IPS DF 19.7 (cell line): ENCODE results near the gene SPINT2.
"Not testable (repeated sequence)": the region's sequence is repeated elsewhere in the genome, so short reads cannot be mapped to it uniquely, and the experiment has no call there.

ENCODE experiments used
- DNase-seq: peaks from one replicate; pipeline ENCODE4 v3.0.0-alpha.2; 2013; ENCODE audit warnings: low read depth, low spot score

Gene SPINT2

DNA sequence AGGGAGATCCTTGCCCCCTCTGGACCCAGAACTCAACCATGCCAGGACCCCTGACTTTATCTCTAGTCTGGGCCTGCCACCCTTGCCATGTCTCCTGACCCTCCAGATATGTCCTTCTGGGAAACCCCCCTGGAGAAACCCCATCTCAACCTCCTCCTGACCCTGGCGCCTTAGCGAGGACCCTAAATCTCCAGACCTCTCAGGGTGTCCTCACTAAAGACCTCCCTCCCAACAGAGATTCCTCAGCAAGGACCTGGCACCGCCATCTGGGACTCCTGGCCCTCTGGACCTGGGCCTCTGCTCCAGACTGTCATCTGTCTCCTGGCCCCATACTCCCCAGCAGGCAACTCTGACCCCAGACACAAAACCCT is 56.6 kb downstream of the SPINT2 start:
- no peak for DNase-seq

DNA sequence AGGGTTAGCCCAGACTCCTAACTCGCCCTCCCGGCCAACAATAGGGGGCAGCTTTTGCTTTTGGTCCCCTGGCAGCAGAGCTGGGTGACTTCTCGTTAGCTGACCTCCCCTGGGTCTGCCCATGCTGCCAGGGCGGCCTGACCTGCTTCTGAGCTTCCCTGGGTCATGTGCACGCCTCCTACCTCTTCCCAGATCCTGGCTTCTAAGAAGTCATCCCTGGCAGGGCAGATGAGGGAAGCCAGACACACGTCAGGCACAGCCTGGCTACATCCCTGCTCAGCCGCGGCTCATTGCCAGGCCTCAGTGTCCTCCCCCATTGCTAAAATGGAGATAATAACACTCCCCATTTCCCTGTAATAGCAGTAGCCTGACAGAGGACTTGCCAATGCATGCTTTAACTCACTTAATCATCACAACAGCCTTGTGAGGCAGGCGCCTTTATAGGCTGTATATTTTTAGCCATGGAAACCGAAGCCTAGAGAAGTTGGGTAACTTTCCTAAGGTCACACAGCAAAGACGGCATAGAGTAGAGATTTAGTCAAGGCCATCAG is 57.3 kb downstream of the SPINT2 start:
- no peak for DNase-seq

DNA sequence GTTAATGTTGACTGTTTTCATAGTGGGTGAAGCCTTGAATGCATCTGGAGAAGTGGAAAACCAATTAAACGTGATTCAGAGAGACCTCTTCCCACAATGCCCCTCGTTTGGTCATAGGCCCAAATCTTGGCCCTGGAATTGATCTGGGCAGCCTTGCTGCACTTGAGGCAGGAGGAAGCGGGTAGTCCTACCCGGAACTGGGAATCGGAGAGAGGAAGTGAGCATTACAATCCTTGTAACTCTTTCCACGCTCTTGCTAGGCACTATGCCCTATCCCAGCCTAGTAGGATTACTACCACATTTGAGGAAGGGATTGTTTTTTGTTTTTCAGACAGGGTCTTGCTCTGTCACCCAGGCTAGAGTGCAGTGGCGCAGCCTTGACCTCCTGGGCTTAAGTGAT is 58.9 kb downstream of the SPINT2 start:
- DNase-seq, result no peak

DNA sequence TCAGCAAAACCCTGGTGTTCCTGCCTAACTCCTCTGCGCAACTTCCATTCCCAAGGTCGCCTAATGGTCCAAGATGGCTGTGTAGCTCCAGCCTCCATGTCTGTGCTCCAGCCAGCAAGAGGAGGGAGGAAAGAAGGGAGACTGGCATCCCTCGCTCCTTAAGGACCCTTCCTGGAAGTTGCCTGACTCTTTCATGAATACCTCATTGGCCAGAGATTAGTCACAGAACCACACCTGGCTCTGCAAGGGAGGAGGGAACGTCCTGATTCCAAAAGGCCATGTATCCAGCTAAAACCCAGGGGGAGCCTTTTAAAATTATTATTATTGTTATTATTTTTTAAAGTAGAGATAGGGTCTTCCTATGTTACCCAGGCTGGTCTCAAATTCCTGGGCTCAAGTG is 60.1 kb downstream of the SPINT2 start:
- DNase-seq, result no peak

DNA sequence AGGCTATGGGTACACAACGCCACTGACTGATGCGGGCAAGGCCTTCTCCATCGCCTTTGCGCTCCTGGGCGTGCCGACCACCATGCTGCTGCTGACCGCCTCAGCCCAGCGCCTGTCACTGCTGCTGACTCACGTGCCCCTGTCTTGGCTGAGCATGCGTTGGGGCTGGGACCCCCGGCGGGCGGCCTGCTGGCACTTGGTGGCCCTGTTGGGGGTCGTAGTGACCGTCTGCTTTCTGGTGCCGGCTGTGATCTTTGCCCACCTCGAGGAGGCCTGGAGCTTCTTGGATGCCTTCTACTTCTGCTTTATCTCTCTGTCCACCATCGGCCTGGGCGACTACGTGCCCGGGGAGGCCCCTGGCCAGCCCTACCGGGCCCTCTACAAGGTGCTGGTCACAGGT is 62.2 kb downstream of the SPINT2 start:
- DNase-seq, result no peak

DNA sequence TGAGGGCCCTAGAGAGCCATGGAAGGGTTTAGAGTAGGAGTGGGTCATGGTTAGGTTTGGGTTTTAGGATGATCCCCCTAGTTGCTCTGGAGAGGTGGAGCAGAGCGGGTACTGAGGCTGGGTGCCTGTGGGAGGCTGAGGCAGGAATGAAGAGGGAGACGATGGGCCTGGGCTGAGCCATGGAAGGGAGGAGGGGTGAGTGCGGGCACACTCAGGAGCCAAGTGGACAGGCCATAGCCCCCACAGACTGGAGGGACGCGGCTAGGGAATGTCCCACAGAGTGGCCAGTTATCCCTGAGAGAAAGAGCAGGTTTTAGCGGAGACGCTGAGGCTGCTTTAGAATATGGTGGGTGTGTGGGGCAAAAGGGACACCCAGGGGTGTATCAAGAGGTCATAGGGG is 65.3 kb downstream of the SPINT2 start:
- no peak for DNase-seq

DNA sequence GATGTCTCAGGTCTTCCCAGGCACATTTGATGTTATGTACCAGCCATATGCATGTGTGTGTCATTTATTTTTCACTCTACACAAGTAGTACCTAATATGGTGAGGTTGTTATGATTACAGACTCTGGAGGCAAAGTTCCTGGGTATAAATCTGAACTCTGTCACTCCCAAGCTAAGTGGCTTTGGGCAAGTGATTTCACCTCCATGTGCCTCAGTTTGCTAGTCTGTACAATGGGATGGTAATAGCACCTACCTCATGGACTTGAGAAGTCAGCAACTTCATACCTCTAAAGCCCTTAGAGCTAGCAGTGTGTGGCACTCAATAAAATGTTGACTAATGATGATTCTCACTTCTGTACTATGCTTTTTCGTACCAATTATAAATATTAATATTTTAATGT is 67.4 kb downstream of the SPINT2 start:
- no peak for DNase-seq

DNA sequence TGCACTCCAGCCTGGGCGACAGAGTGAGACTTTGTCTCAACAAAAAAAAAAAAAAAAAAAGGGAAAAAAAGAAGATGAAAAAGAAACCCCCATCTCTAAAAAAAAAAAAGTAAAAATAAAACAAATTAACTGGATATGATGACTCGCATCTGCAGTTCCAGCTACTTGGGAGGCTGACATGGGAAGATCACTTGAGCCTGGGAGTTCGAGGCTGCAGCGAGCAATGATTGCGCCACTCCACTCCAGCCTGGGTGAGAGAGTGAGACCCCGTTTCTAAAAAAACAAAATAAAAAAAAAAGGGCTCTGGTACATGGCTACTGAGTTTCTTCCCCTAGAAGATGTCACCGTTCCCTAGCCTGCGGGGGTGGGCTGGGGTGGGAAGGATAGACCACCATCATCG is 68.9 kb downstream of the SPINT2 start:
- DNase-seq, result no peak

DNA sequence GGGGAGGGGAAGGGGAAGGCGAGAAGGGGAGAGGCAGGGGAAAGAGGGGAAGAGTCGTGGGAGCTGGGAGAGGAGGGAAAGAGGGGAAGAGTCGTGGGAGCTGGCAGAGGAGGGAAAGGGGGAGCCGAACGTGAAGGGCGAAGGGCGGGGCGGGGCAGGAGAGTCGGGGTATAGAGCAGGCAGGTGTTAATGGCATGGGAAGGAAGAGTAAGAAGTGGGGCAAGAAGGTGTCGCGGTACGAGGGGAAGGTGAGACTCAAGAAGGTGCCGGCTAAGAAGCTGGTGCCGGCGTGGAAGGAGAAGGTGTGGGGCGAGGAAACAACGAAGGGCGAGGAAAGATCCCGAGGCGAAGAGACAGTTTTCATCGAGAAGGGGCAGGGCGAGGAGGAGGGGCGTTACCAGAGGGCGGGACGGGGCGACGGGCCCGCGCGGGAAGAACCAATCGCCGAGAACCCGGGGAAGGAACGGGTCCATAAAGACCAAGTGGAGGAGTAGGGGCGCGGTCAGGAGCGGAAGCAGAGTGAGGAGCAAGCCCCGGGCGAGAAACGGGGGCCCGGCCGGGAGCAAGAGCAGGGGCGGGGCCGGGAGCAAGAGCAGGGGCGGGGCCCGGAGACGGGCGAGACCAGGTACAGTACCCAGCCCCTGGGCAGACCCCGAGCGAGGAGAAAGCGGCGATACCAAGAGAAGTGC is 71.7 kb downstream of the SPINT2 start:
- no peak for DNase-seq

DNA sequence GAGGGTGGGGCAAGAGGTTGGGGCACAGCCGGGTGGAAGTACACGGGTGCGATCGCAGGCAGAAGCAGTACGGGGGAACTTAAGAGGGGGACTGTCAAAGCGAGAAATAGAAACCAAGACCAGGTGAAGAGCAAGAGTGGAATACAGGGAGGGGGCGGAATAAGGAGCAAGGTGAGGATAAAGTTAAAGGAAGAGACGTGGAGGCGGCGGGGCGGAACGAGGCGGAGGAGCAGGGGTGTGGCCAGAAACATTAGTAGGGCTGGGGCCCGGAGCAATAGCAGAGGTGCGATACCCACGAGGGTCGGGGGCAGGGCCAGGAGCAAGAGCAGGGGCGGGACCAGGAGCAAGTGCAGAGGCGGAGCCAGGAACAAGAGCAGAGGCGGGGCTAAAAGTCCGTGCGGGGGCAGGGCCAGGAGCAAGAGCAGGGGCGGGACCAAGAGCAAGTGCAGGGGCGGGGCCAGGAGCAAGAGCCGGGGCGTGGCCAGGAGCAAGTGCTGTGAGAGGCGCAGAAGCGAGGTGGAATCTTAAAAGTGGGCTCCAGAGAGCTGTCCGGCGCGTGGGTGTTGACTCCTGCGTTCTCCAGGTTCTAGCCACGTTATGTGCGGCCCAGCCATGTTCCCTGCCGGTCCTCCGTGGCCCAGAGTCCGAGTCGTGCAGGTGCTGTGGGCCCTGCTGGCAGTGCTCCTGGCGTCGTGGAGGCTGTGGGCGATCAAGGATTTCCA is 72.4 kb downstream of the SPINT2 start:
- DNase-seq, result no peak

DNA sequence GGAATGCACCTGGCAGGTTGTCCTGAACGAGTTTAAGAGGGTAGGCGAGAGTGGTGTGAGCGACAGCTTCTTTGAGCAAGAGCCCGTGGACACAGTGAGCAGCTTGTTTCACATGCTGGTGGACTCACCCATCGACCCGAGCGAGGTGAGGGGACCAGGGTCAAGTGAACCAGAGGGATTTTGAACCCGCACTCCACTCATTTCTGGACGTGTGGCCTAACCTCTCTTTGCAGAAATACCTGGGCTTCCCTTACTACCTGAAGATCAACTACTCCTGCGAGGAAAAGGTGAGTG is 72.9 kb downstream of the SPINT2 start:
- no peak for DNase-seq

DNA sequence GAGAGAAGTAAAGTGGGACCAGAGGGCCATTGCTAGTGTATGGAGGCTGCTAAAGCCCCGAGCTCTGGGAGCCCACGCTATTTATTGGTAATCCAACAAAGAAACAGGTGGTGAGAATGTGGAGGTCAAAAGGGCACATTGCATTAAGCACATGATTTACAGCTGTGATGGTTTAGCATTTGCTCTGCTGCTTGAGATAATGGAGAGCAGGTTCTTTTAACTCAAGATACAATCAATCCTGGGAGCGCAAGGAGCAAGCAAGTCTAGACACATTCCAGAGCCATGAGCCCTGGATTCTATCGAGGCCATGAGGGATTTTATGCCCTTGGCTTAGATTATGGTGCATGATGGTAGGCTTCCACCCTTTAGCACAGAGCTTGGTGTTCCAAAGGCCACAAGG is 74.6 kb downstream of the SPINT2 start:
- not testable (repeated sequence) for DNase-seq

DNA sequence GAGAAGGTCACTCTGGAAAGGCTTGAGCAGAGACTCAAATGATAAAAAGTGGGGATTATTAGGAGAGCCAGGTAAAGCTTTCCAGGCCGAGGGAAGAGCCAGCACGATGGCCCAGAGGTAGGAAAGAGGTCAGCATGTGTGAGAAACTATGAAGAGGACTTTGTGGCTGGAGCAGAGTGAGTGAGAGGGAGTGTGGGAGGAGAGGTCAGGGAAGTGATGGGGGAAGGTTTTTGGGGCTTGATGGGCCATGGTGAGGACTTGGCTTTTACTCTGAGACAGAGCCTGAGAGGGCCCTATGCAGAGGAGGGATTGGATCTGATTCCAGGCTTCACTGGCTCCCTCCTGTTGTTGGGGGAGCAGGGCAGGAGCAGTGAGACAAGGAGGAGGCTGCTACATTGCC is 76.6 kb downstream of the SPINT2 start:
- DNase-seq, result no peak
